Gastroesophageal sphincter (tissue), 4 donors: ENCODE results near the gene WNT10A. TPM values are rescaled to one million over a fixed set of nuclear protein-coding genes. Genes with fewer than 3 reads are reported as not detected.

Experiments
- ATAC-seq: fragments of 150-250 bp; one replicate; pipeline ENCODE4 v1.9.1; 2016; ENCODE audit warnings: mild to moderate bottlenecking, moderate library complexity
- H3K27ac ChIP-seq, 4 donors: fragments of 200-600 bp; sonication (generic) in 3 of 4; 1 replicate in 3 of 4; 2 replicates in 1 of 4; pipeline ENCODE4 v1.5.1; 2016 to 2019
- H3K27me3 ChIP-seq: fragments of 200-600 bp; sonication (generic); one replicate; pipeline ENCODE4 v1.5.1; 2019
- H3K36me3 ChIP-seq, 2 donors: fragments of 200-600 bp; sonication (generic); one replicate each; pipeline ENCODE4 v1.5.1; 2019; ENCODE audit warnings: control low read depth in 1 of 2
- H3K4me1 ChIP-seq, 3 donors: fragments of 200-600 bp; sonication (generic); 1 replicate in 2 of 3; 2 replicates in 1 of 3; pipeline ENCODE4 v1.5.1; 2016 to 2019; ENCODE audit warnings: control low read depth in 2 of 3
- H3K4me3 ChIP-seq, 2 donors: fragments of 200-600 bp; sonication (generic); one replicate each; pipeline ENCODE4 v1.5.1; 2019; ENCODE audit warnings: mild to moderate bottlenecking in 1 of 2, moderate library complexity in 1 of 2
- H3K9me3 ChIP-seq, 3 donors: fragments of 200-600 bp; sonication (generic); one replicate each; pipeline ENCODE4 v1.5.1; 2017 to 2019; ENCODE audit warnings: control low read depth in 2 of 3
- CTCF ChIP-seq, 4 experiments: fragments of 200-600 bp in 2 of 4; fragments of 450-650 bp in 2 of 4; sonication (generic) in 1 of 4; IDR thresholded peaks; one replicate each; pipeline ENCODE4 v1.5.1; 2017 to 2019; ENCODE audit warnings: antibody characterized with exemption in 4 of 4, mild to moderate bottlenecking in 2 of 4, moderate library complexity in 2 of 4
- EP300 ChIP-seq: sonication (generic); formaldehyde crosslinking; IDR thresholded peaks from one replicate; pipeline ENCODE4 v1.6.1; 2017; ENCODE audit warnings: antibody characterized with exemption, mild to moderate bottlenecking
- POLR2A ChIP-seq, 2 donors: fragments of 450-650 bp; IDR thresholded peaks; one replicate each; pipeline ENCODE4 v1.6.1; 2017; ENCODE audit warnings: antibody characterized with exemption in 2 of 2, mild to moderate bottlenecking in 2 of 2, moderate library complexity in 1 of 2
- POLR2AphosphoS5 ChIP-seq: sonication (generic); formaldehyde crosslinking; IDR thresholded peaks from one replicate; pipeline ENCODE4 v1.6.1; 2017; ENCODE audit warnings: antibody characterized with exemption
- WGBS, 2 donors: methylation state at CpG; one replicate each; pipeline ENCODE4 v1.1.5; 2018; ENCODE audit warnings: low coverage in 1 of 2; 5-methylcytosine and 5-hydroxymethylcytosine counted together
- total RNA-seq, 4 donors: library from RNA; depleted of rRNA; stranded (reverse); fragments of >200 nt; gene quantifications; one replicate each; pipeline ENCODE4 v1.1.0, GENCODE V29; 2016

WNT10A gene
- total RNA-seq, 4 donors from 2014 or later, result not detected

DNA sequence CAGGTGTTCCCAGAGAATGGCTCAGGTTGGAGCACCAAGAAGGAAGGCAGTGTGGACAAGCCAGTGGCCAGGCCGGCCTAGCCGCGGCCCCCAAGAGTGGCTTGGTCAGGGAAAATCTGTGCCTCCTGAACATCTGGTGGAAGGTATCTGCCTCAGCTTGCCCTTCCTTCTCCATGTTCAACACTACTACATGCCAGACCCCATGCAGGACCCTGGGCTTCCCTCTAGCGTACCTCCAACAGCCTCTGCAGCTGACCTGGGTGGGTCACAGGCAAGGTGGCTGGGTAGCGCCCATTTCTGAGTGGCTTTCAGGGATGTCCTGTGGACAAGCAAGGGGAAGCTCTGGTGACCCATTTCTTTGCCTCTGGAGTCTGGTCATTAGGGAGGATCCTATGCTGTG lies 7.7 kb downstream of the WNT10A start:
- ATAC-seq, result no peak
- Histone ChIP-seq H3K4me3 (no peak overlapping the region), H3K27ac (no peak overlapping the region), H3K27me3 (peaks cover 33% of the 10 kb centered on the region), H3K4me1 (peaks cover 0 to 20% (median 4%) of the 10 kb centered on the region in 3 donors), H3K9me3 (no peaks in the 10 kb centered on the region), H3K36me3 (no peaks in the 10 kb centered on the region)
- TF ChIP-seq CTCF (IDR thresholded peaks at IDR 0.05), result no peak
- no peak for TF ChIP-seq POLR2AphosphoS5
- TF ChIP-seq POLR2A (IDR thresholded peaks at IDR 0.05), result no peak
- TF ChIP-seq EP300, result no peak
- WGBS, 2 donors, result 96% methylated on average over 5 of the region's 5 CpGs; no CpG with 5 or more reads in 1 of the 2 donors

DNA sequence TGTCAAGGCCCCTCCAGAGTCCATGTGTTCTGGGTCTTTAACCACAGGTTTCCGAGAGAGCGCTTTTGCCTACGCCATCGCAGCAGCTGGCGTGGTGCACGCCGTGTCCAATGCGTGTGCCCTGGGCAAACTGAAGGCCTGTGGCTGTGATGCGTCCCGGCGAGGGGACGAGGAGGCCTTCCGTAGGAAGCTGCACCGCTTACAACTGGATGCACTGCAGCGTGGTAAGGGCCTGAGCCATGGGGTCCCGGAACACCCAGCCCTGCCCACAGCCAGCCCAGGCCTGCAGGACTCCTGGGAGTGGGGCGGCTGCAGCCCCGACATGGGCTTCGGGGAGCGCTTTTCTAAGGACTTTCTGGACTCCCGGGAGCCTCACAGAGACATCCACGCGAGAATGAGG lies 9.3 kb downstream of the WNT10A start:
- no peak for TF ChIP-seq POLR2A (IDR thresholded peaks at IDR 0.05)
- no peak for TF ChIP-seq CTCF (IDR thresholded peaks at IDR 0.05)
- no peak for TF ChIP-seq POLR2AphosphoS5
- TF ChIP-seq EP300, result no peak
- H3K9me3 ChIP-seq, result no peaks in the 10 kb centered on the region
- peaks cover 35% of the 10 kb centered on the region for H3K27me3 ChIP-seq
- H3K4me1 ChIP-seq, result peaks cover 0 to 17% (median 4%) of the 10 kb centered on the region in 3 donors
- no CpG with 5 or more reads among the region's 23 CpGs for WGBS, 2 donors
- no peak for ATAC-seq
- no peak overlapping the region for H3K27ac ChIP-seq
- no peaks in the 10 kb centered on the region for H3K36me3 ChIP-seq
- H3K4me3 ChIP-seq, result no peak overlapping the region

DNA sequence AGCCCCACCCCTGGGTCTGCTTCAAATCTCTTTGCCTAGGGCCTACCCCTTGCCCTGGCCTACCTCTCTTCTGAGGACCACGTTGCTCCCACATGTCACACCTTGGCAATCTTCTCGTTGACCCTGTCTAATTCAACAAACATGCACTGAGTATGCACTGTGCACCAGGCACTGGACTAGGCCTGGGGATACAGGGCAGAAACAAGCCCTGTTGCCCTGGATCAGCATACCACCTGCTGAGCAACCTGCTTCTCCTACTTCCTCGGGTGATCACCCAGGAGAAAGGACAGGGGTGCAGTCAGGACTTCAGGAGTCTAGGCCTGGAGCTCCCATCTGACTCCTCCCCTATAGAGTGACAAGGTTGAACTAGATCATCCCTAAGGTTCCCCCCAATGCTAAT lies 9.7 kb downstream of the WNT10A start:
- WGBS, 2 donors, result no CpG with 5 or more reads among the region's 3 CpGs
- Histone ChIP-seq H3K4me3 (no peak overlapping the region), H3K27me3 (peaks cover 35% of the 10 kb centered on the region), H3K36me3 (no peaks in the 10 kb centered on the region), H3K27ac (no peak overlapping the region), H3K4me1 (peaks cover 0 to 17% (median 4%) of the 10 kb centered on the region in 3 donors), H3K9me3 (no peaks in the 10 kb centered on the region)
- TF ChIP-seq CTCF (IDR thresholded peaks at IDR 0.05), result no peak
- no peak for ATAC-seq

GRCh38 chr2:218891275-218892135 lies 10.9 kb downstream of the WNT10A start:
- Histone ChIP-seq H3K4me1 (peaks cover 0 to 20% (median 4%) of the 10 kb centered on the region in 3 donors), H3K36me3 (no peaks in the 10 kb centered on the region), H3K27me3 (peaks cover 45% of the 10 kb centered on the region), H3K27ac (no peak overlapping the region), H3K9me3 (no peaks in the 10 kb centered on the region), H3K4me3 (no peak overlapping the region)
- TF ChIP-seq EP300 (no peak), CTCF (IDR thresholded peaks at IDR 0.05) (no peak), POLR2A (IDR thresholded peaks at IDR 0.05) (no peak), POLR2AphosphoS5 (no peak)
- ATAC-seq, result no peak
- 47 to 100% methylated on average over 1 to 14 of the region's 19 CpGs for WGBS, 2 donors
